ENCODE results near the gene PPP2R3B.

Gene PPP2R3B

DNA sequence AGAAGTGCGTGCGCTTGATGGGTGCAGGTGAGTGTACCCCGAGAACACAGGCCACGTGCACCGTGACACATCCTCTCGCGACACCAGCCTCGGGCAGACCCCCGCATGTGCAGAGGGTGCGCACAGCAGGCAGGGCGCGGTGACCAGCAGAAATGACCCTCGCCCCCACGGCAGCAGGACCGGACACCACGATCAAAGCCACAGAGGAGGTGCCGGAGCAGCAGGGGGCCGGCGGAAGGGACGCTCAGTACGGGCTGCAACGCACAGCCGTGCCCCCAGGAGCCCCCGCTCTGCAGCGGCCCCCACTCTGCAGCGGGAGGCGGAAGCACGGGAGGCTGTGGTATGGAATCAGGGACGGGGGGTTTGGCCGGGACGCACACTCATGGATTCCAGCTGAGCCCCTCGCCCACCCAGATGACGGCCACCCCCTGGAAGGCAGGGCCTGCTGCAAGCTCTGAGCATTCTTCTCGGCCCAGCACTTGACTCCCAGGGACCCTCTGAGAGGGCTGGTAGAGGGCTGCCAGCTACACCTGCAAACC, 17.1 kb downstream of the PPP2R3B start:
- no peak for DNase-seq

DNA sequence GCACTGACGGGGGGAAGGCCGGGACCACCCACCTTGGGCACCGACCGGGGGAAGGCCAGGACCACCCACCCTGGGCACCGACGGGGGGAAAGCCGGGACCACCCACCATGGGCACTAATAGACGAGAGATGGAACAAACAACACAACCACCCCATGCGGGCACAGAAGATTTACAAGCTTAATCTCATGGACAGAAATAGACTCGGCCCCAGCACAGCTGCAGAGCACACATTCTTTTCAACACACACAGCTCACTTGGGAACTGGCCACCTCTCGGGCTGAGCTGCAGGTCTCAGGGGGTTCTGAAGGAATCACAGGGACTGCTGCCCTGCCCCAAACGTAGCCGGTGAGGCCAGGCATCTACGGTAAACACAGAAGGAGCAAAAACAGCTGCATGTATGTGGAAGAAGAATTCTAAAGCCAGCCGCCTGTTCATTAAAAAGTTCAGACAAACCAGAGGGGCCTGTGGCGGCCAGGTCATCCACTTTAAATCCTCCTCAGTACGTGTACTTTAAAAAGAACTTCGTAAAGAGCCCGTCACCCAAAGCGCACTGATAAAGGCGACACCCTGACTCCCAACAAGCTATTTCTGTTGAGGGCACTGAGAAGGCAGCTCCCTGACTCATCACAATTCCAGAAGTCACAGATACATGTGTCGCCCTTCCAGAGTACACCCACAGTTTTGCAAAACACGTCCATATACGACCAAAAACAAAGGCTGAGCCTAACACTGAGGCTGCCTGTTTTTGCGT, 17.7 kb downstream of the PPP2R3B start:
- no peak for DNase-seq

DNA sequence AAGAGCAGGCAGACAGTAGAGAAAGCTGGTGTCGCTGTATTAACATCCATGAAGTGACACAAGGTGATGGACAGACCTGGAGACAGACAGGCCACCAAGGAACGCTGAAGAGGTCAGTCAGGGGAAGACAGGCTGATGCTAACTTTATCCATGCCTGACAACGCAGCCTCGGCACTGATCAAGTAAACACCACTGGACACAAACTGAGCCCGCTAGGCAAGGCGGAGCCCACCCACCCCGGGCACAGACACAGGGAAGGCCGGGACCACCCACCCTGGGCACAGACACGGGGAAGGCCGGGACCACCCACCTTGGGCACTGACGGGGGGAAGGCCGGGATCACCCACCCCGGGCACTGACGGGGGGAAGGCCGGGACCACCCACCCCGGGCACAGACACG, 18.8 kb downstream of the PPP2R3B start:
- DNase-seq: no peak

DNA sequence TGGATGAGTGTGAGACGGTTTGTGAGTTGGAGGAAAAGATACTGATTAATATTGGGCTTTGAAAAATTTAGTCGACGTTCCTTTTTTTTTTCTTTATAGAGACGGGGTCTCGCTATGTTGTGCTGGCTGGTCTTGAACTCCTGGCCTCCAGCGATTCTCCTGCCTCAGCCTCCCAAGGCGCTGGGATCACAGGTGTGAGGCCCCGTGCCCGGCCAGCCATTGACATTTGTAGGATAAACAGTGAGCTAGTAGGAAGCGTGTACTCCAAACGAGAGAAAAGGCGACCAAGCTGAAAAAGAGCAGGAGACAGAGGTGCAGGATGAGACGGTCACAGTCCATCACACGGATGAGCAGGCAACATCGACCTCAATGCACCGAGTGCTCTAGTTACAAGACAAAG, 19.4 kb downstream of the PPP2R3B start:
- no peak for DNase-seq

DNA sequence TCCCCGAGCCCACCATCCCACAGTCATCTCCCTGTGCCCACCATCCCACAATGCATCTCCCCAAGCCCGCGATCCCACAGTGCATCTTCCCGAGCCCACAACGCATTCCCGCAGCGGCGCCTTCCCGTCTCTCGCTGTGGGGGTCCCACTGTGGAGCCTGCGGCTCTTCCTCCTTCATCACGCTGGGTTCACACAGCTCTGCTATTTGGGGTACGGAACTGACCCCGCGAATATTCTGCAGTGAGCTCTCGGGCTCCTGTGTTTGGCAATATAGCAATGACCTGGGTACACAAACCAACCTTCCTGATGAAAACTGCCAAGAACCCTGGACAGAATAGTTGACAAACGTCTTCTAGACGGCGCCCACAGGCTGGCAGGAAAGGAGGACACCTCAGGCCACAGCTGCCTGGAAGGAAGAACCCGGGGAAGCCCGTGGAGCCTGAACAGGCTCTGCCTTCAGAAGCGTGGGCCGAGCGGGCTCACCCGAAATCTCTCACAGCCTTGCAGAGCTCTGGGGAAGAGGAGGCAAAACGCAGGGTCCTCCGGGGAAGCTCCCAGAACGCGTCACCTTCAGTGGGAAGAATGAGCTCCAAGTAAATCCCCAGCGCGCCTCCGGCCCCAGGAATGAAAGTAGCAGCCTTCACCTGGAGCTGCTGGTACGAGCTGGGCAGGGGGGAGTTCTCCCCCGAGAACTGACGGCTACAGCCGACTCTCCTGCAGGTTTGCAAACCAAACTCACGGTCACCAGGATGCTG, 22.9 kb downstream of the PPP2R3B start:
- no peak for DNase-seq

DNA sequence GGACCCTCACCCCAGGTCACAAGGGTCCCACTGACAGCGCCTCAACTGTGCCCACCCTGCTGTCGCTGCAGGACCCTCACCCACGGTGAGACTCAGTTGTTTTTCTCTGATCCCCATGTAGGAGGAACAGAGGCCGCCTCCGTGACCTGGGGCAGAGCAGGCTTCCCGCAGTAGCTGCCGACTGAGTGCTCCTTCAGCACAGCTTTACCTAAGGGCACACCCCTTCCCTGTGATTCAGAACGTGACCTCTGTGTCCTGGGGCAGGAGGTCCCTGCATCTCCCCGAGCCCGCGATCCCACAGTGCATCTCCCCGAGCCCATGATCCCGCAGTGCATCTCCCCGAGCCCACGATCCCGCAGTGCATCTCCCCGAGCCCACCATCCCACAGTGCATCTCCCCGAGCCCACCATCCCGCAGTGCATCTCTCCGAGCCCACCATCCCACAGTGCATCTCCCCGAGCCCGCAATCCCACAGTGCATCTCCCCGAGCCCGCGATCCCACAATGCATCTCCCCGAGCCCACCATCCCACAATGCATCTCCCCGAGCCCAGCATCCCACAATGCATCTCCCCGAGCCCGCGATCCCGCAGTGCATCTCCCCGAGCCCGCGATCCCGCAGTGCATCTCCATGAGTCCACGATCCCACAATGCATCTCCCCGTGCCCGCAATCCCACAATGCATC, 23.6 kb downstream of the PPP2R3B start:
- DNase-seq: no peak

DNA sequence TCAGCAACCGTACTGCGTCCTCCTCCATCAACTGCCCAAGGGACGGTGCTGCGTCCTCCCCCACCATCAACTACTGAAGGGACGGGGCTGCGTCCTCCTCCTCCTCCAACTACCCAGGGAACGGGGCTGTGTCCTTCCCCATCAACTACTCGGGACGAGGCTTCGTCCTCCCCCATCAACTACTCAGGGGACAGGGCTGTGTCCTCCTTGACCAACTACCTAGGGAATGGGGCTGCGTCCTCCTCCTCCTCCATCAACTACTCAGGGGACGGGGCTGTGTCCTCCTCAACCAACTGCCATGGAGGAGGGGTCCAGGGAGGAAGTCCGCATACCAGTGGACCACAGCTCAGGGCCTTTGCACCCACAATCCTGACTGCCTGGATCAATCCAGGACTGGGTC, 24.4 kb downstream of the PPP2R3B start:
- no peak for DNase-seq

DNA sequence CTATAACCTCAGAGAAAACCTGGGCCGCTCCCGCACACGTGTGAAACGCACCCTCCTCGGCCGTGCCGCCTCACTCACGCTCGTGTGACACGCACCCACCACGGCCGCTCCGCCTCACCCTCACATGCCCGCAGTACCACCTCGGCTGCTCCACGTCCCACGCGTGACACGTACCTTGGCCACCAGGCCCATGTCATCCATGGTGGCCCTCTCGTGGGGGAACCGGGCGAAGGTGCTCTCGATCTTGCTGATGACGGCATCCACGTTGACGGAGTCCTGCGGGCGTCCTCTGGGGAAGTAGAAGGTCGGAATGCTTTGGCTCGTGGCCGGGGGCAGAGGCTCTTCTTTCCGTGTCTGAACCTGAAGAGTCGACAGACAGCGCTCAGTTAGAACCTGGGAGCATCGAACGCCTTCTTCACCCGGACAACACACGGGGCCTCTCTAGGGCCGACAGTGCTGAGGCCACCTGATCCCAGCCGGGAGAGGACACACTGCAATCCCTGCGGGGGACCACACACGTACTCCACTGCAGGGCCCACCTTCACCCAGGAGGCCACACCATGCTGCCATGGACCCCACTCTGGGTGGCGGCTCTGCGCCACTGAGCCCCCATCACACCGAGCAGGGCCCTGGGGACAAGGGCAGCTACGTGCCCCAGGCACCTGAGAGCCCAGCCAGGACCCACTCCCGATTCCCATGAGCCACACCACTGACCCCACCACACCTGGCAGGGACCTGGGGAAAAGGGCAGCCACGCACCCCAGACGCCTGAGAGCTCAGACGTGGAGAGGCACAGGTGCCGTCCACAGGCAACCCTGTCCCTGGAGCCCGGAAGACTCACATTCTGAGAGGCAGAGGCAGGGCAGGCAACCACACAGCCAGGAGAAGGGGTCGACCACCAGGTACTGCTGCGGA, 25.2 kb downstream of the PPP2R3B start:
- DNase-seq: no peak

DNA sequence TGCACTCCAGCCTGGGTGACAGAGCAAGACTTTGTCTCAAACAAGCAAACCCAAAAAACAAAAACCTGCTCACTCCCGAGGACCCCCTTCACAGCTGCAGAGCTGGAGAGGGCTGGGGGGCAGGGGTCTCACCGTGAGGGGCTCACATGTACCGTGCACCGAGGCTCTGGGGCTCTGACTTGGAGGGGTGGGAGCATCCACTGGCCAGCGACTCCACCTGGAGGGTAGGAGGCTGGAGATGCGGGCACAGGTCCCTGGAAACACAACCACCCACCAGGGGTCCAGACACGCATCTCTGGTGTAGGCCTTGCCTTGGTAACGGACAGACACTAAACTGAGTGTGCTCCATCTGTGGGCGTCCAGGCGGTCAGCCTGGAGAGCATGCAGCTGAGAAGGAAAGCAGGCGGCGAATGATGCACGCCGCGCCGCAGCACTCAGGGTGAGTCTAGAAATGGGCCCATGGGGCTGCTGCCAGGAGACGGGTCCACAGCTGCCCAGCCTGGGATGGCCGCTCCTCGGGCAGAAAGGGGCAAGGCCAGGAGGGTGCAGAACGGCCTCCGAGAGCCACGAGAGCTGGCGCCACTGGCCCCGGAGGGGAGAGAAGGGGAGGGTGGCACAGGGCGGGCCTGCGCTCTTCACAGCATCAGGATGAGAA, 26.1 kb downstream of the PPP2R3B start:
- DNase-seq: no peak

DNA sequence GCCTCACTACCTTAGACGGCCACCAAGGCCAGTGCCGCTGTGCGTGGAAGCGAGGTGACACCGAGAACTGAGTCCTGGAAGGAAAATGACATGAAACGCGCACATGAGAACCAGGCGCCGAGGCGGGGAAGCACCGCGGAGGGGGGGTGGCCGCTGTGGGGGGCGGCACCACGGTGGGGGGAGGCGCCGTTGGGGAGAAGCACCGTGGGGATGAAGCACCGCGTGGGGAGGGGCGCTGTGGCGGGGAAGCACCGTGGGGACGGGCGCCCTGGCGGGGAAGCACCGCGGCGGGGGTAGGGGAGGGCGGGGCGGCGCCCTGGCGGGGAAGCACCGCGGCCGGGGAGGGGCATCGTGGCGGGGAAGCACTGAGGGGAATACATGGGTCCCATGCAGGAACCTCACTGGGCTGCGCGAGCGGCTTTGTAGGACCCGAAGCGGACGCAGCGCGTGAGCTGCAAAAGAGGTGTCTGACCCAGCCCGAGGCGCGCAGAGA, 28.0 kb downstream of the PPP2R3B start:
- no peak for DNase-seq

DNA sequence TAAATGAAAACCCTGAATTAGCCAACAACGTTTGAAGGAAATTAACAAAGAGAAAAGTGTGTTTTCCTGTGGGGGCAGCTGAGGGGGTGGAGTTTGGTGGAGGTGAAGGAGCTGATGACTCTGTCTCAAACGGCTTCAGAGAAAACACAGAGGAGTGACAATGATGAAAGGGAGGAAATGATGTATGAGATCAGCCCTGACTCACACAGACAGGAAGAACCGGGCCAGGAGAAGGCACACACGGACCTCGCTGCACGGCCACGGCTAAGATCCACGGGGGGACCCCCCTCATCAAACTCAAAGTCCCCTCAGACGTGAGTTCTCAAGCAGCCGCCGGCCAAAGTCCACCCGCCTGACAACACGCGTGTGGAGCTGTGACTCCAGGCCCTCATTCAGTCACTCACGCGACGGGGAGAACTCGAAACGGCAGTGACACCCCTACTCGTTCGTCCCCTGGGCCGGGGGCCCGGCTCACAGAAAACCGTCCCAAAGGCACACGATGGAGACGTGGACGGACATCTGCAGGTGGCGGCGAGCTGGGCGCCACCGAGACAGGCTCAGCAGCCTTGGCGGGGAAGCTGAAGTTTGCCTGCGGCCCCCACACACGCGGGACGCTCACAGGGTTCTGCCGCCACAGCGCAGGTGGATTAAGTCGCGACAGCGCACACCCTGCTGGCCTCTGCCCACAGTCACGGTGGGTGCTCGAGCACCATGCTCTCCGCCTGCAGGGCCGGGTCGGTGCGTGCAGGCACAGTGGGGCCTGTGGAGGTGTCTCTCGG, 28.8 kb downstream of the PPP2R3B start:
- DNase-seq: no peak

DNA sequence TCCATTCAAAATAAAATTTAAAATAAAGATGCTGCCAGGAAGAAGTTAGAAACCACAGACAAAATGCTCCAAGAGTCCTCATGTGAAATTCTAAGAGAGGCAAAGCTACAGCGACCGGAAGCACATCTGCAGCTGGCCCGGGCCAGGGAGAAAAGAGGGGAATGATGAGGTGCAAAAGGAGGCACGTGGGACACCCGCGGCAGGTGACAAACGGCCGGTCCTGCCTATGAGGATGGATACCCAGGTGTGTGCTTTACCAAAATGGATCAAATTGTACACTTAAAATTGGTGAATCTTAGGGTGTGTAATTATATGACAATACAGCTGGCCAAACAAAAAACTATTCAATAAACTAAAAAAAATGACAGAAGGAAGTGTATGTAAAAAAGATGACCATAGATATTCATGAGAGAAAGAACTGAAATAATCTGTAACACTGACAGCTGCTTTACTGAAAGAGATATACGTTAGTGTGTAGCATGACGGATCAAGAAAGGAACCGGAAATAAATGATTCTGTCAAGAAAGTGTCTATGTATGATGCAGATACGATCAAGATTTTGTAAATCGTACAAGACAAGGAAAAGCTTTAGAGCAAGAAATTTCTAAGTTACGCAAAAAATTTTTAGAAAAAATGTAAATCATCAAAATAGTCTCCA, 29.5 kb downstream of the PPP2R3B start:
- no peak for DNase-seq

DNA sequence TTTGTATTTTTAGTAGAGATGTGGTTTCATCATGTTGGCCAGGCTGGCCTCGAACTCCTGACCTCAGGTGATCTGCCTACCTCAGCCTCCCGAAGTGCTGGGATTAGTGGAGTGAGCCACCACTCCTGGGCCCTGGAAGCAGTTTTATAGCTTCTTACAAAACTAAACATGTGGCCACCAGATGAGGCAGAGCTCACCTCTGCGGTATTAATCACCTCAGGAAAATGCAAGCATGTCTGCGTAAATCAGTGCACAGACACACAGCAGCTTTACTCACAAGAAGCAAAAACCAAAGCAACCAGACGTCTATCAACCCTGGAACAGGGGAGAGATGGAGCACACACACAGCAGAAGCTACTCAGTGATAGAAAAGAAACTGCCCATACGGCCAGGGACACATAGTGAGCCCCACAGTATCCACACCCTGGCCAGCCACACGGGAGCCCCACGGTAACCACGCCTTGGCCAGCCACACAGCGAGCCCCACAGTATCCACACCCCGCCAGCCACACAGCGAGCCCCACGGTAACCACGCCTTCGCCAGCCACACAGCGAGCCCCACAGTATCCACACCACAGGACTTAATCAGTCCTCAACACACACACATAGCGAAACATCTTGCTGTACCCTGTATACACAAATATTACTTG, 30.2 kb downstream of the PPP2R3B start:
- DNase-seq: no peak

DNA sequence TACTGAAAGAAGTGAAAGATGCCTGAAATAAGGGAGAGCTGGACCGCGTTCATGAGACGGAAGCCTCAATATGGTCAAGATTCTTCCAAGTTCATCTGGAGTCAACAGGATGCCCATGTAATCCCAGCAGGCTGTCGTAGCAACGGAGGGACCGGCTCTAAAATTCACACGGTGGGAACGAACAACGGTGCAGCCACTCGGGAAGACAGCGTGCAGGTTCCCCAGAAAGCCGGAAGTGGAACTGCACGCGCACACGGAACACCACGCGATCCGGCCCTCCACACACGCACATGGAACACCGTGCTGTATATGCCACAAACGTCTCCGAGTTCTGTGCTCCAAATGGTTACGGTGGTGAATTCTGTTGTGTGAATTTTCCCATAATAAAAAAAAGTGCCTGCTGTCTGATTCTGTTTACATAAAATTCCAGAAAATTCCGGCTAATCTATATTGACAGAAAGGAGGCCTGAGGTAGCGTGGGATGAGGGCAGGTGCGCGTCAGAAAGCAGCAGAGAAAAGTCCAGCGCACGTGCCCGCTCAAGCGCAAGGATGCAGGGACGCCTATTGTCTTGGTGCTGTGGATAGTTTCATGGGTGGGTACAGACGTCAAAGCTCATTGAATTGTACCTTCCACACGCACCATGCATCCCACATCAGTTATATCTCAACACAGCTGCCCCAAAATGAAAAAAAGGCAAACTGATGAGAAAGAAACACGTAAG, 31.2 kb downstream of the PPP2R3B start:
- DNase-seq: no peak

DNA sequence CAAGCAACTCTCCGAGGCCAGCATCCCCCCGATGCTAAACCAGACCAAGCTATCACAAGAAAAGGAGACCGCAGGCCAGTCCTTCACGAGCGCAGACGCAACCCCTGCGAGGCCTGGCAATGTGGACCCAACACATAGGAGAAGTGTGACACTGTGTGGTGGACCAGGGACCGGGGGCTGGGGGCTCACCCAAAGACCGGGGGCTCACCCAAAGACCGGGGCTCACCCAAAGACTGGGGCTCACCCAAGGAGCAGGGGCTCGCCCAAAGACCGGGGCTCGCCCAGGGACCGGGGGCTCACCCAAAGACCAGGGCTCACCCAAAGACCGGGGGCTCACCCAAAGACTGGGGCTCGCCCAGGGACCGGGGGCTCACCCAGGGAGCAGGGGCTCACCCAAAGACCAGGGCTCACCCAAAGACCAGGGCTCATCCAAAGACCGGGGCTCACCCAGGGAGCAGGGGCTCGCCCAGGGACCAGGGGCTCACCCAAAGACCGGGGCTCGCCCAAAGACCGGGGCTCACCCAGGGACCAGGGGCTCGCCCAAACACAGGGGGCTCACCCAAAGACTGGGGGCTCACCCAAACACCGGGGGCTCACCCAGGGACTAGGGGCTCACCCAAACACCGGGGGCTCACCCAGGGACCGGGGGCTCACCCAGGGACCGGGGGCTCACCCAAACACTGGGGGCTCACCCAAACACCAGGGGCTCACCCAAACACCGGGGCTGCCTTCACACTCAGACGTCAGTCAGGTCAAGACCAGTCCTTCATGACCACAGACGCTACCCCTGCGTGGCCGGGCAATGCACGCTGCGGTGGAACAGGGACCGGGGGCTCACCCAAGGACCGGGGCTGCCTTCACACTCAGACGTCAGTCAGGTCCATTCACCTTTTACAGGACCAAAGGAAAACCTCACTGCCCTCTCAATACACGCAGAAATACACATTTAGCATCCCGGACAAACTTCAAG, 32.9 kb downstream of the PPP2R3B start:
- DNase-seq: no peak

DNA sequence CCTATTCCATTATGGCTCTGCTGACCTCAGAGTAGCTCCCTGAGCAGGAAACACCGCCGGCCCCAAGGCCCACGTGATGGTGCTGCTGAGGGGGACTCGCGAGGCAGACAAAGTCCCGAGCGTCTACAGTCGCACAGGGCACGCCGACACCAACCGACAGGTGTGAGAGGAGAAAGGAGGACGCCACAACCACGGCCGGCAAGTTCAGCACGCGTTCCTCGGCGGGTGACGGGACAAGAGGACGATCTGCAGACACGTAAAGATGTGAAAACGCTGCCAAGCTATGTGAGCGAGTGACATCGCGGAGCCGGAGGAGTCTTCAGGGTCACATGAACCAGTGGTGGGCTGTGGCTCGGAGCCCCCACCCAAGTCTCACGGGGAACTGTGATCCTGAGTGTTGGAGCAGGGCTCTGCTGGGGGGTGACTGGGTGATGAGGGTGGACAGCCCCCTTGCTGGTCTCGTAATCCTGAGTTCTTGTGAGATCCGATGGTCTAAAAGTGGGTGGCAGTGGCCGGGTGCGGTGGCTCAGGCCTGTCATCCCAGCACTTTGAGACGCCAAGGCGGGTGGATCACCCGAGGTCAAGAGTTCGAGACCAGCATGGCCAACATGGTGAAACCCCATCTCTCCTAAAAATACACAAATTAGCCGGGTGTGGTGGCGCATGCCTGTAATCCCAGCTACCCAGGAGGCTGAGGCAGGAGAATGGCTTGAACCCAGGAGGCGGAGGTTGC, 34.0 kb downstream of the PPP2R3B start:
- DNase-seq: no peak

DNA sequence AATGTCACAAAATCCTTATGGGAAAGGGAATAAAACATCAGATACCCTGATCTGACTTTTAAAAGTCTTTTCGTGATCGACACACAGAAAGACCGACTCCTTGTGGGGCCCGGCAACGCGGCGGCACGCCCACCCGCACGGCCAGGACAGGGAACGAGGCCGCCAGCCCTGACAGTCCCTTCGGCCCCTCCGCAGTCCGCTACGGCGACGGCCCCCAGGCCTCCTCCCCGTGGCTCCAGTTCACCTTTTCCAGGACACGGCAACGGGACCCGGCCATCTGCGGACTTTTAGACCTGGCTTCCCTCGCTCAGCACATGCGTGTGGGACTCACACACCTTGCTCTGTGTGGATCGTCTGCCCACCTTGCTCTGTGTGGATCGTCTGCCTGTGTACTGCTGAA, 34.5 kb downstream of the PPP2R3B start:
- no peak for DNase-seq
